Muscle of back (tissue), 13 donors: ENCODE data around the gene ARL16. TPM values are rescaled to one million over a fixed set of nuclear protein-coding genes. Genes with fewer than 3 reads are reported as not detected.

ENCODE experiments used
- DNase-seq, 3 donors: peaks; one replicate each; pipeline versions ENCODE4 v3.0.0 to v3.0.0-alpha.2; 2013
- long read RNA-seq, 9 donors: transcript quantifications; one replicate each; lab custom pipeline, GENCODE V29; 2026
- polyA plus RNA-seq, 10 donors: library from polyadenylated mRNA; unstranded; fragments of 120-200 nt; gene quantifications; one replicate each; pipeline ENCODE4 v1.2.1, GENCODE V29; 2013; ENCODE audit not compliant: insufficient read length in 10 of 10

ARL16 gene
- 10 to 100 TPM; 23.4 to 34.1 (median 27.2) TPM for polyA plus RNA-seq
- long read RNA-seq, donor 1, transcript ARL16-201 (5 exons, 1,227 nt): major isoform, 11 of 13 reads
- long read RNA-seq, donor 1, partial matches to known transcripts: 0 of 13 reads
- long read RNA-seq, donor 1, other reads (novel, unspliced or antisense): 0 of 13 reads
- long read RNA-seq, donor 2, transcript ARL16-201 (5 exons, 1,227 nt): major isoform, 12 of 13 reads
- long read RNA-seq, donor 2, partial matches to known transcripts: 0 of 13 reads
- long read RNA-seq, donor 2, other reads (novel, unspliced or antisense): 0 of 13 reads
- long read RNA-seq, donor 3: 0 reads
- long read RNA-seq, donor 4, transcript ARL16-201 (5 exons, 1,227 nt): major isoform, 12 of 14 reads
- long read RNA-seq, donor 4, partial matches to known transcripts: 0 of 14 reads
- long read RNA-seq, donor 4, other reads (novel, unspliced or antisense): 0 of 14 reads
- long read RNA-seq, donor 5, transcript ARL16-201 (5 exons, 1,227 nt): major isoform, 15 of 26 reads
- long read RNA-seq, donor 5, partial matches to known transcripts: 0 of 26 reads
- long read RNA-seq, donor 5, other reads (novel, unspliced or antisense): 0 of 26 reads
- long read RNA-seq, donor 6, transcript ARL16-201 (5 exons, 1,227 nt): major isoform, 16 of 19 reads
- long read RNA-seq, donor 6, partial matches to known transcripts: 0 of 19 reads
- long read RNA-seq, donor 6, other reads (novel, unspliced or antisense): 0 of 19 reads
- long read RNA-seq, donor 7, transcript ARL16-201 (5 exons, 1,227 nt): major isoform, 12 of 17 reads
- long read RNA-seq, donor 7, partial matches to known transcripts: 0 of 17 reads
- long read RNA-seq, donor 7, other reads (novel, unspliced or antisense): 0 of 17 reads
- long read RNA-seq, donor 8, partial matches to known transcripts: 0 of 5 reads
- long read RNA-seq, donor 8, other reads (novel, unspliced or antisense): 0 of 5 reads
- long read RNA-seq, donor 9, partial matches to known transcripts: 0 of 4 reads
- long read RNA-seq, donor 9, other reads (novel, unspliced or antisense): 0 of 4 reads

GRCh38 chr17:81683584-81684441, at the start of gene ARL16, which contains the start of gene HGS:
ARL16 (minus strand) TSS chr17:81683797; CDS start chr17:81683753, 44 bp downstream.
HGS (plus strand) TSS chr17:81684011; CDS start chr17:81684067, 56 bp downstream.
- DNase-seq: peak; percentile 99 to 100 (median 100)

- no peak for DNase-seq
Measured at GRCh38 chr17:81727324-81728031, 43.9 kb upstream of the ARL16 start.

- DNase-seq: no peak
Measured at GRCh38 chr17:81726004-81726403, 42.4 kb upstream of the ARL16 start.

- DNase-seq: no peak
Measured at GRCh38 chr17:81725439-81725838, 41.8 kb upstream of the ARL16 start.

- DNase-seq: no peak
Measured at GRCh38 chr17:81723651-81724209, 40.1 kb upstream of the ARL16 start.

- no peak for DNase-seq
Measured at GRCh38 chr17:81722184-81723120, 38.9 kb upstream of the ARL16 start.

- no peak for DNase-seq
Measured at GRCh38 chr17:81720267-81721071, 36.9 kb upstream of the ARL16 start.

- no peak for DNase-seq
Measured at GRCh38 chr17:81719410-81720266, 36.0 kb upstream of the ARL16 start.

GRCh38 chr17:81717766-81718089, 34.1 kb upstream of the ARL16 start:
- DNase-seq: no peak

- DNase-seq: no peak
Measured at GRCh38 chr17:81717049-81717765, 33.6 kb upstream of the ARL16 start.

- no peak for DNase-seq
Measured at GRCh38 chr17:81716674-81716996, 33.0 kb upstream of the ARL16 start.

- DNase-seq: no peak
Measured at GRCh38 chr17:81715872-81716673, 32.5 kb upstream of the ARL16 start.

GRCh38 chr17:81715107-81715871, 31.7 kb upstream of the ARL16 start:
- no peak for DNase-seq

- DNase-seq: no peak
Measured at GRCh38 chr17:81714412-81715106, 31.0 kb upstream of the ARL16 start.
